ENCODE measurements around the gene TMEM98.
"Not testable (repeated sequence)": the region's sequence is repeated elsewhere in the genome, so short reads cannot be mapped to it uniquely, and the experiment has no call there.

TMEM98 gene

GRCh38 chr17:32914181-32914580 lies 13.8 kb upstream of the TMEM98 start:
- peak in 1 of 2 donors; percentile 48 for DNase-seq (ENCODE audit: low read depth in 2 of 2)

GRCh38 chr17:32915245-32915644 lies 12.7 kb upstream of the TMEM98 start:
- DNase-seq (ENCODE audit: low read depth in 2 of 2): no peak

GRCh38 chr17:32916134-32916533 lies 11.8 kb upstream of the TMEM98 start:
- DNase-seq (ENCODE audit: low read depth in 2 of 2): no peak

- no peak for DNase-seq (ENCODE audit: low read depth in 2 of 2)
These were observed 10.9 kb upstream of the TMEM98 start for GRCh38 chr17:32917081-32917480.

GRCh38 chr17:32917842-32918241 lies 10.1 kb upstream of the TMEM98 start:
- DNase-seq (ENCODE audit: low read depth in 2 of 2): no peak

GRCh38 chr17:32919876-32920275 lies 8.1 kb upstream of the TMEM98 start:
- DNase-seq (ENCODE audit: low read depth in 2 of 2): not testable (repeated sequence)

GRCh38 chr17:32920293-32920692 lies 7.7 kb upstream of the TMEM98 start:
- no peak for DNase-seq (ENCODE audit: low read depth in 2 of 2)

- DNase-seq (ENCODE audit: low read depth in 2 of 2): no peak
These were observed 6.9 kb upstream of the TMEM98 start for GRCh38 chr17:32921017-32921416.

- DNase-seq (ENCODE audit: low read depth in 2 of 2): not testable (repeated sequence)
These were observed 4.0 kb upstream of the TMEM98 start for GRCh38 chr17:32923905-32924304.

GRCh38 chr17:32926183-32926582 lies 1.8 kb upstream of the TMEM98 start:
- DNase-seq (ENCODE audit: low read depth in 2 of 2): no peak

- DNase-seq (ENCODE audit: low read depth in 2 of 2): not testable (repeated sequence)
These were observed 1.2 kb upstream of the TMEM98 start for GRCh38 chr17:32926789-32927188.

GRCh38 chr17:32927201-32927723 lies 691 bp upstream of the TMEM98 start:
- no peak for DNase-seq (ENCODE audit: low read depth in 2 of 2)

GRCh38 chr17:32928586-32929535 lies 908 bp downstream of the TMEM98 start:
- no peak for DNase-seq (ENCODE audit: low read depth in 2 of 2)

GRCh38 chr17:32929588-32929987 lies 1.6 kb downstream of the TMEM98 start:
- no peak for DNase-seq (ENCODE audit: low read depth in 2 of 2)

- no peak for DNase-seq (ENCODE audit: low read depth in 2 of 2)
These were observed 2.6 kb downstream of the TMEM98 start for GRCh38 chr17:32930512-32930911.

GRCh38 chr17:32931686-32932085 lies 3.7 kb downstream of the TMEM98 start:
- DNase-seq (ENCODE audit: low read depth in 2 of 2): no peak

GRCh38 chr17:32933881-32934280 lies 5.9 kb downstream of the TMEM98 start:
- no peak for DNase-seq (ENCODE audit: low read depth in 2 of 2)

- no peak for DNase-seq (ENCODE audit: low read depth in 2 of 2)
These were observed 7.8 kb downstream of the TMEM98 start for GRCh38 chr17:32935726-32936125.

GRCh38 chr17:32936186-32936893 lies 8.4 kb downstream of the TMEM98 start:
- DNase-seq (ENCODE audit: low read depth in 2 of 2): no peak

GRCh38 chr17:32936894-32937500 lies 9.0 kb downstream of the TMEM98 start:
- DNase-seq (ENCODE audit: low read depth in 2 of 2): peak; percentile 38 to 60

- DNase-seq (ENCODE audit: low read depth in 2 of 2): no peak
These were observed 12.9 kb downstream of the TMEM98 start for GRCh38 chr17:32940706-32941390.
